Hepatocyte (in vitro differentiated cells): ENCODE data around the gene NRP1. TPM values are rescaled to one million over a fixed set of nuclear protein-coding genes. Genes with fewer than 3 reads are reported as not detected.

ENCODE experiments used
- DNase-seq: peaks from one replicate; pipeline ENCODE4 v3.0.0-alpha.2; 2016; ENCODE audit warnings: low spot score
- H2AFZ ChIP-seq: fragments of 200-600 bp; sonication (generic); 2 replicates; pipeline ENCODE4 v1.6.0; 2016; ENCODE audit warnings: antibody characterized with exemption, mild to moderate bottlenecking
- H3K27ac ChIP-seq: fragments of 200-600 bp; sonication (generic); 2 replicates; pipeline ENCODE4 v1.5.1; 2016; ENCODE audit warnings: mild to moderate bottlenecking
- H3K27me3 ChIP-seq: fragments of 200-600 bp; sonication (generic); 2 replicates; pipeline ENCODE4 v1.6.1; 2016
- H3K36me3 ChIP-seq: fragments of 200-600 bp; sonication (generic); replicated peaks from 2 replicates; pipeline ENCODE4 v1.5.1; 2016; ENCODE audit warnings: low read depth; ENCODE audit not compliant: insufficient read depth
- H3K4me1 ChIP-seq: fragments of 200-600 bp; sonication (generic); 2 replicates; pipeline ENCODE4 v1.5.1; 2016; ENCODE audit warnings: mild to moderate bottlenecking, moderate library complexity; ENCODE audit not compliant: insufficient read depth
- H3K4me2 ChIP-seq: fragments of 200-600 bp; sonication (generic); 2 replicates; pipeline ENCODE4 v1.6.0; 2016
- H3K4me3 ChIP-seq: fragments of 200-600 bp; sonication (generic); 2 replicates; pipeline ENCODE4 v1.5.1; 2016; ENCODE audit warnings: mild to moderate bottlenecking
- H3K79me2 ChIP-seq: fragments of 200-600 bp; sonication (generic); 2 replicates; pipeline ENCODE4 v1.6.0; 2017; ENCODE audit warnings: mild to moderate bottlenecking
- H3K9me2 ChIP-seq: fragments of 200-600 bp; sonication (generic); replicated peaks from 2 replicates; pipeline ENCODE4 v1.6.0; 2017; ENCODE audit warnings: mild to moderate bottlenecking; ENCODE audit not compliant: insufficient read depth
- H3K9me3 ChIP-seq: fragments of 200-600 bp; sonication (generic); 2 replicates; pipeline ENCODE4 v1.5.1; 2016; ENCODE audit warnings: low read depth, mild to moderate bottlenecking
- H4K20me1 ChIP-seq: fragments of 200-600 bp; sonication (generic); 2 replicates; pipeline ENCODE4 v1.6.0; 2016; ENCODE audit warnings: mild to moderate bottlenecking; ENCODE audit not compliant: insufficient read depth, poor library complexity, severe bottlenecking
- EZH2 ChIP-seq: fragments of 200-600 bp; sonication (generic); IDR thresholded peaks from 2 replicates; pipeline ENCODE4 v1.6.1; 2016; ENCODE audit warnings: antibody characterized with exemption, mild to moderate bottlenecking, borderline replicate concordance
- EZH2phosphoT487 ChIP-seq: fragments of 200-600 bp; sonication (generic); IDR thresholded peaks from one replicate; pipeline ENCODE4 v1.6.1; 2018; ENCODE audit warnings: antibody characterized with exemption, mild to moderate bottlenecking, low read depth, moderate library complexity; ENCODE audit not compliant: unreplicated experiment, severe bottlenecking
- WGBS: methylation state at CpG from one replicate; pipeline ENCODE4 v1.1.6; 2016; ENCODE audit warnings: low lambda C conversion rate; ENCODE audit errors: missing lambda C conversion rate; 5-methylcytosine and 5-hydroxymethylcytosine counted together
- polyA plus RNA-seq: library from polyadenylated mRNA; unstranded; fragments of >200 nt; fragmentation: Nextera tagmentation; extraction: Ambion mirVana; gene quantifications from 2 replicates; pipeline ENCODE4 v1.2.1, GENCODE V29; 2016
- total RNA-seq: library from RNA; depleted of rRNA; stranded (reverse); fragments of >200 nt; gene quantifications from 2 replicates; pipeline ENCODE4 v1.2.3, GENCODE V29; 2014
- TF ChIP-seq, protein P1 (sequence below): fragments of 200-600 bp; sonication (generic); IDR thresholded peaks from 2 replicates; pipeline ENCODE4 v1.5.1; 2016; ENCODE audit warnings: antibody characterized with exemption, mild to moderate bottlenecking; ENCODE audit not compliant: poor library complexity

The NRP1 gene
- total and polyA plus RNA-seq, 2 experiments from 2014 or later, result 32.2 to 46.9 TPM

DNA sequence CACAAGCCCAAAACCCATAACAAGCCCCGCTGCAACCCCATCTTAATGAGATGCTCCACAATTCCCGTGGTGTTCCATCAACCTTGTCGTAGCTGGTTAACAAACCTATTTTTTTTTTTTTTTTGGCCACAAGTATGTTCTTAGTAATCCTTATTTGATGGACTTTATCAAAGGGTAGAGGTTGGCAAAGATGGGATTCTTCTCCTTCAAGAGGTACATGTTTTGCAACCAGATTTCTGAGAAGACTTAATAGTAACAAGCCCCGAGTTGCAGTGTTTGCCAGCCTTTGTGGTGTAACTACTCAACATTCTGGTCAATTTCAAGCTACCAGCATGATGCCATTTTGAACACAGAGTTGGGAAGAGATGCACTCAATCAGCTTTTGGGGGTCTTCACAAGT, 181.7 kb downstream of the NRP1 start:
- DNase-seq, result no peak

DNA sequence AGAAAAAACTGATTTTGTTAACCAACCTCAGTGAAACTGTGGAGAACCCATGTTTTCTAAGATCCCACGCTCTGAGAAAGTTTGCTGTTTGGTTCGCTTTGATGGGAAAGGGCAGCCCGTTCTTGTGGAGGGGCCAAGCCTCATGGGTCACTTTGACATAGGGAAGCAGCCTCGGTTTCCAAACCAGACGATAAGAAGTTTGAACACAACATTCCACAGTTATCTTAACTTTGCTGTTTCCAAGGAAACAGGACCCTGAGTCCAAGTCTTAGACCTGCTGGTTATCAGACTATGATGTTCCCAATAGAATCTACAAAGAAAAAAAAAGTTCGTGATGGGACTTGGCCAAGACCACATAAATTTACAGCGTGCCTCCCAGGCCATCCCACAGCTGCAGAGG, 182.3 kb downstream of the NRP1 start:
- no peak for DNase-seq
- TF ChIP-seq, protein P1, sequence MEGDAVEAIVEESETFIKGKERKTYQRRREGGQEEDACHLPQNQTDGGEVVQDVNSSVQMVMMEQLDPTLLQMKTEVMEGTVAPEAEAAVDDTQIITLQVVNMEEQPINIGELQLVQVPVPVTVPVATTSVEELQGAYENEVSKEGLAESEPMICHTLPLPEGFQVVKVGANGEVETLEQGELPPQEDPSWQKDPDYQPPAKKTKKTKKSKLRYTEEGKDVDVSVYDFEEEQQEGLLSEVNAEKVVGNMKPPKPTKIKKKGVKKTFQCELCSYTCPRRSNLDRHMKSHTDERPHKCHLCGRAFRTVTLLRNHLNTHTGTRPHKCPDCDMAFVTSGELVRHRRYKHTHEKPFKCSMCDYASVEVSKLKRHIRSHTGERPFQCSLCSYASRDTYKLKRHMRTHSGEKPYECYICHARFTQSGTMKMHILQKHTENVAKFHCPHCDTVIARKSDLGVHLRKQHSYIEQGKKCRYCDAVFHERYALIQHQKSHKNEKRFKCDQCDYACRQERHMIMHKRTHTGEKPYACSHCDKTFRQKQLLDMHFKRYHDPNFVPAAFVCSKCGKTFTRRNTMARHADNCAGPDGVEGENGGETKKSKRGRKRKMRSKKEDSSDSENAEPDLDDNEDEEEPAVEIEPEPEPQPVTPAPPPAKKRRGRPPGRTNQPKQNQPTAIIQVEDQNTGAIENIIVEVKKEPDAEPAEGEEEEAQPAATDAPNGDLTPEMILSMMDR, result no peak
- TF ChIP-seq EZH2, result no peak
- no peak for TF ChIP-seq EZH2phosphoT487

More for the DNA sequence above, 181.7 kb downstream of the NRP1 start:
- H2AFZ ChIP-seq, result no peak overlapping the region
- H3K9me3 ChIP-seq, result no peaks in the 10 kb centered on the region
- WGBS, result 93% methylated on average over 4 of the region's 4 CpGs
- no peaks in the 10 kb centered on the region for H3K79me2 ChIP-seq
- no peak overlapping the region for H3K27ac ChIP-seq
- no peaks in the 10 kb centered on the region for H3K9me2 ChIP-seq
- H3K4me3 ChIP-seq, result no peak overlapping the region
- no peak overlapping the region for H3K4me2 ChIP-seq
- H3K36me3 ChIP-seq, result no peaks in the 10 kb centered on the region
- H4K20me1 ChIP-seq, result no peaks in the 10 kb centered on the region
- H3K27me3 ChIP-seq, result no peaks in the 10 kb centered on the region
- TF ChIP-seq EZH2phosphoT487, result no peak
- TF ChIP-seq EZH2, result no peak
- TF ChIP-seq, protein P1, result no peak
- H3K4me1 ChIP-seq, result peaks cover 25% of the 10 kb centered on the region

DNA sequence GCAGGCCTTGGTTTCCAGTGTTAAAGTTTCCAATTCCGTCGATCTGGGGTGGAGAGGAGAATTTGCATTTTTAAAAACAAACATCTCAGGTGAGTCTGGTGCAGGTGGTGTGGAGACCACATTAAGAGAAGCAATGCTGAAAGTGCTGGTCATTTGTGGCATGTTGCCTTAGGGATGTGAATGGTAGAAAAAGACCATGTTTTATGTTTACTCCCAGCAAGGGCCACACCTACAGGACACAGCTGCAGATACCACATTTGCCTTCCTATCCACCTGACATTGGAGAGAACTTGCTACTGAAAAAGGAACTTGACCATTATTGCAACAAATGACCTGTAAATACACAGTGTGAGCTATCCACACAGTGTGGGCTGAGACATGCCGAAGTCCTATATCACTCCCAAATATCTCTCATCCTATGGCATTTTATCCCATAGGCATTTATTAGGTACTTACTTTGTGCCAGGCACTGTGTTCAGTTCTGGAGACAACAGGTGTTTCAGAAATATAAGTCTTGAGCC, 183.1 kb downstream of the NRP1 start:
- TF ChIP-seq, protein P1, result no peak
- TF ChIP-seq EZH2 (no peak), EZH2phosphoT487 (no peak)
- Histone ChIP-seq H3K4me1 (peaks cover 25% of the 10 kb centered on the region), H3K9me2 (no peaks in the 10 kb centered on the region)

More for the DNA sequence above, 182.3 kb downstream of the NRP1 start:
- no peaks in the 10 kb centered on the region for H3K36me3 ChIP-seq
- H3K9me2 ChIP-seq, result no peaks in the 10 kb centered on the region
- H4K20me1 ChIP-seq, result no peaks in the 10 kb centered on the region
- H3K27me3 ChIP-seq, result no peaks in the 10 kb centered on the region
- H3K4me3 ChIP-seq, result no peak overlapping the region
- WGBS, result 58% methylated on average over 7 of the region's 7 CpGs
- no peak overlapping the region for H2AFZ ChIP-seq
- H3K79me2 ChIP-seq, result no peaks in the 10 kb centered on the region
- H3K27ac ChIP-seq, result peak overlapping the region; percentile 11
- H3K4me1 ChIP-seq, result peaks cover 25% of the 10 kb centered on the region
- H3K9me3 ChIP-seq, result no peaks in the 10 kb centered on the region
- no peak overlapping the region for H3K4me2 ChIP-seq

DNA sequence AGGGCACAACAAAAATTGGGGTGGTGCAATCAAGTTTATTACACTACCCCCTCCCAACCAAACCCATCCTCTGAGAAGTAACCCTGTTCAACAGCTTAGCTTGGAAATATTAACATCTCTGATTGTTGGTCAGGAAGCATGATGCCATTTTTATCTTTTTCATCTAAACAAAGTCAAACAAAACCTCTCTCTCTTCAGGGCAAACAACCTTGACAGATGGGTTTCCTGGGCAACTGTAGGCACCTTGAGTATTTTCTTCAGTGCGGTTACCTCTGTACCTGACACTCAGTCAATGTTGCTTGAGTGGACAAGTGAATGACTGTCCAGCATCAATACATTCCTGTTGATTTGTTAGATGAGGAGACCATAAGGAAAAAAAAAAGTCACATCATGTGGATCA, 183.6 kb downstream of the NRP1 start:
- H3K4me2 ChIP-seq, result no peak overlapping the region
- no peak overlapping the region for H3K27ac ChIP-seq
- TF ChIP-seq EZH2phosphoT487 (no peak), EZH2 (no peak)
- TF ChIP-seq, protein P1, result no peak
- no peak overlapping the region for H2AFZ ChIP-seq
- peaks cover 25% of the 10 kb centered on the region for H3K4me1 ChIP-seq
- H3K9me2 ChIP-seq, result no peaks in the 10 kb centered on the region
- H4K20me1 ChIP-seq, result no peaks in the 10 kb centered on the region
- no peaks in the 10 kb centered on the region for H3K27me3 ChIP-seq
- H3K9me3 ChIP-seq, result no peaks in the 10 kb centered on the region
- WGBS, result 65% methylated on average over 1 of the region's 1 CpG
- H3K79me2 ChIP-seq, result no peaks in the 10 kb centered on the region
- no peak overlapping the region for H3K4me3 ChIP-seq
- H3K36me3 ChIP-seq, result no peaks in the 10 kb centered on the region
- DNase-seq, result no peak

More for the DNA sequence above, 183.1 kb downstream of the NRP1 start:
- Histone ChIP-seq H3K4me3 (no peak overlapping the region), H3K27me3 (no peaks in the 10 kb centered on the region), H3K9me3 (no peaks in the 10 kb centered on the region), H2AFZ (no peak overlapping the region), H3K4me2 (no peak overlapping the region), H3K27ac (peak overlapping the region; percentile 11), H4K20me1 (no peaks in the 10 kb centered on the region), H3K36me3 (no peaks in the 10 kb centered on the region), H3K79me2 (no peaks in the 10 kb centered on the region)
- WGBS, result 84% methylated on average over 3 of the region's 3 CpGs
- DNase-seq, result no peak
